Measurements from ENCODE around the gene DTNB.

DNA sequence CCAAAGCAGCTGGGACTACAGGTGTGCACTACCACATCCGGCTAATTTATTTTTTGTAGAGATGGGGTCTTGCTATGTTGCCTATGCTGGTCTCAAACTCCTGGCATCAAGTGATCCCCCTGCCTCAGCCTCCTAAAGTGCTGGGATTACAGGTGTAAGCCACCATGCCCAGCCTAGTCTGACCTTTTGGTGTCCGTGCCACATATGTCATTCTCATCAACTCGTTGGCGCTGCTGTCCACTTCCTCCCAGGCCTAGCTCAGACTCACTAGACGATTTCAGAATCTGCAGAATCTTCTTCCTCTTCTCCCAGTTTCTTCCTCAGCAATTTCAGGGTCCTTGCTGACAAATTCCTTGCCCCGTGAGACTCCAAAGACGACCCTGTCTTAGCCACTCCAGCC lies 291.9 kb downstream of the DTNB start:
- no peak for TF ChIP-seq RAD21 (IDR thresholded peaks at IDR 0.05; ENCODE audit: low read depth)
- TF ChIP-seq, protein P1, sequence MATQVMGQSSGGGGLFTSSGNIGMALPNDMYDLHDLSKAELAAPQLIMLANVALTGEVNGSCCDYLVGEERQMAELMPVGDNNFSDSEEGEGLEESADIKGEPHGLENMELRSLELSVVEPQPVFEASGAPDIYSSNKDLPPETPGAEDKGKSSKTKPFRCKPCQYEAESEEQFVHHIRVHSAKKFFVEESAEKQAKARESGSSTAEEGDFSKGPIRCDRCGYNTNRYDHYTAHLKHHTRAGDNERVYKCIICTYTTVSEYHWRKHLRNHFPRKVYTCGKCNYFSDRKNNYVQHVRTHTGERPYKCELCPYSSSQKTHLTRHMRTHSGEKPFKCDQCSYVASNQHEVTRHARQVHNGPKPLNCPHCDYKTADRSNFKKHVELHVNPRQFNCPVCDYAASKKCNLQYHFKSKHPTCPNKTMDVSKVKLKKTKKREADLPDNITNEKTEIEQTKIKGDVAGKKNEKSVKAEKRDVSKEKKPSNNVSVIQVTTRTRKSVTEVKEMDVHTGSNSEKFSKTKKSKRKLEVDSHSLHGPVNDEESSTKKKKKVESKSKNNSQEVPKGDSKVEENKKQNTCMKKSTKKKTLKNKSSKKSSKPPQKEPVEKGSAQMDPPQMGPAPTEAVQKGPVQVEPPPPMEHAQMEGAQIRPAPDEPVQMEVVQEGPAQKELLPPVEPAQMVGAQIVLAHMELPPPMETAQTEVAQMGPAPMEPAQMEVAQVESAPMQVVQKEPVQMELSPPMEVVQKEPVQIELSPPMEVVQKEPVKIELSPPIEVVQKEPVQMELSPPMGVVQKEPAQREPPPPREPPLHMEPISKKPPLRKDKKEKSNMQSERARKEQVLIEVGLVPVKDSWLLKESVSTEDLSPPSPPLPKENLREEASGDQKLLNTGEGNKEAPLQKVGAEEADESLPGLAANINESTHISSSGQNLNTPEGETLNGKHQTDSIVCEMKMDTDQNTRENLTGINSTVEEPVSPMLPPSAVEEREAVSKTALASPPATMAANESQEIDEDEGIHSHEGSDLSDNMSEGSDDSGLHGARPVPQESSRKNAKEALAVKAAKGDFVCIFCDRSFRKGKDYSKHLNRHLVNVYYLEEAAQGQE (IDR thresholded peaks at IDR 0.05; ENCODE audit: low read depth) = no peak
- TF ChIP-seq ZBTB7A (IDR thresholded peaks at IDR 0.05; ENCODE audit: low read depth) = no peak
